Measurements from ENCODE around the gene CHI3L1.

CHI3L1 gene

DNA sequence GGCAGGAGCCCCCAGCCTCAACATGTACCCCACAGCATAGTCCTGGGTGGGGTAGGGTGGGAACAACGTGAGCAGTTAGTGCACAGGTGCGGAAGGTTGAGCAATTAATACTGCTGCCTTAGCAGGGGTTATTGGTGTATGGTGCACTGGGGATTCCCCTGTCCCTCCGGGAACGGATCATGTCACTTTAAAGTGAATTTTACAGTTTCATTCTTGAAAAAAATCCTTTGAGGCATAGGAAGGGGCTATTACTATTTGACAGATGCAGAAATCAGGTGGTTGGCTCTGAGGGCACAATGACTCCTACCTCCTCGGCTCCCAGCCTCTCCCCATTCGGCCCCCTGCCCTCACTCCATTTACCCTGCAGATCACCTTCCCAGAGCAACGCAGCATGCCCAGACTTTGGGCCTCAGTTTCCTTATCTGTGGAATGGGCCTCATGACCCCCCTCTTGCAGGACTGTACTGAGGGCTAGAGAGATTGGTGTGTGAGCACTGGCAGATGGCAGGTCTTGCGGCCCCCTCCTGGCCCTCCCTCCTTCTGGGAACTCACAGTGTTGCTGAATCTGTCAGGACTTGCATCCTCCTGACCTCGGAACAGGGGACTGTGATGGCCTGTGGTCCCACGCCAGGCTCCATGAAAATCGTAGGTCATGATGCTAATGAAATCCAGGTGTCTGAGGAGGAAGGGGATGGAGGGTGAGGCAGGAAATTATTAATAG is 5.7 kb downstream of the CHI3L1 start:
- no peak for DNase-seq (ENCODE audit: low read depth)

DNA sequence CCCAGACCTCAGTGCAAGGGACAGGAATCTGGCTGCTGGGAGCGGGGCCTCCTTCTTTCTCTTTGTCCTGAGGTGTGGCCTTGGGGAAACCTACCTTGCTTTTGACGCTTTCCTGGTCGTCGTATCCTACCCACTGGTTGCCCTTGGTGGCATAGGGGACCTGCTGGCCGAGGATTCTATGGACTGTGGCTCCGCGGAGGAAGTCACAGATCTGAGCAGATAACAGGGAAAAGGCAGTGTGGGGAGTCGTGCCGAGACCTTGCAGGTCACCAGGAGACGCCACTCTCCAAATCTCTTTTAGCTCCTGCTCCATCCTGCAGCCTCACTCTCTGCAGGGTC is 6.9 kb downstream of the CHI3L1 start:
- no peak for DNase-seq (ENCODE audit: low read depth)

- DNase-seq (ENCODE audit: low read depth) = no peak
Observed at GRCh38 chr1:203178821-203179666, 7.5 kb downstream of the CHI3L1 start.

- no peak for DNase-seq (ENCODE audit: low read depth)
Observed at GRCh38 chr1:203178083-203178482, 8.4 kb downstream of the CHI3L1 start.

DNA sequence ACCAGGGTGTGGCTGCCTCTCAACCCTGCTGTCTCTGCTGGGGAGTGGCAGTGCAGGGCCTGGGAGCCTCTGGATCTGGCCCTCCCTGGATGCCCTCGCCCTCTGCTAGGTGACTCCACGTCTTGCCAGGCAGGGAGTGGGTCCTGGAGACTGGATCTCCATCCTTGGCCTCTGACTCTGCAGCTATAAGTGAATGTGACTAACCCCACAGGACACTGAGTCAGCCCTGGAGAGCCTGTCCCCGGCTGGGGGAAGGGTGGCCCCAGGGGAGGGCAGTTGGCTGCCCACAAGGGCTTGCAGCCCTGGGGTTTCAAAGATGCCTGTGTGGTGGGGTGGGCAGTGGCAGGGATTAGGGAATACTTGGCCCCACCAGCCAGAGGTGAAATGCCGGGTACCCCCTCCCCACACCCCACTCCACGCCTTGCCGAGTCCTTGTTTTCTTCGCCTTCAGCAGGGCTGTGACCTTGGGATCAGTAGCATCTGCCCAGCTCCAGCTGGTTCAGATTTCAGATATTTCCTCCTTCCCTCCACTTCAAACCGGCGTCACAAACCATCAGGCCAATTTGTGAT is 8.9 kb downstream of the CHI3L1 start:
- DNase-seq (ENCODE audit: low read depth) = no peak

- no peak for DNase-seq (ENCODE audit: low read depth)
Observed at GRCh38 chr1:203177036-203177405, 9.5 kb downstream of the CHI3L1 start.

- no peak for DNase-seq (ENCODE audit: low read depth)
Observed at GRCh38 chr1:203176273-203177035, 10.1 kb downstream of the CHI3L1 start.

DNA sequence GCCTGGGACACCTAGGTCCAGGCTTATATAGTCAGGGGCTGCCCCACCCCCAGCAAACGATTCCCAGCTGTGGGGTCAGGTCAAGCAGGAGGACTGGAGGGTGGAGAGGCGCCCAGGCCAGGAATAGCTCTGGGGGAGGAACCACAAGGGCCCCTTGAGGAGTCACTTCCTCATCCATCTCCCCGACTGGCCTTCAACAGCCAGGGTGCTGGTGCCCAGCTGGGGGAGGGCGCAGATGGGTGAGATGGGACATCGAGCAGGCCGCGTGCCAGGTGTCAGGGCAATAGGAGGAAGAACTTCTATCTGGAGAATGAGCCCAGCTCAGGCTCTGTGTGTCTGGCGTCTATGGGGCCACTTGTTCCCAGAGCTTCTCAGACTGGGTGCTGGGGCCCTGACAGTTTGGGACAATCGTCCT is 10.7 kb downstream of the CHI3L1 start:
- DNase-seq (ENCODE audit: low read depth) = no peak

- no peak for DNase-seq (ENCODE audit: low read depth)
Observed at GRCh38 chr1:203175237-203175826, 11.2 kb downstream of the CHI3L1 start, which contains the start of gene MYBPH. Gene MYBPH (minus strand): TSS chr1:203175826. CDS start chr1:203175755, 71 bp downstream.

- DNase-seq (ENCODE audit: low read depth) = no peak
Observed at GRCh38 chr1:203174324-203174985, 12.0 kb downstream of the CHI3L1 start.

DNA sequence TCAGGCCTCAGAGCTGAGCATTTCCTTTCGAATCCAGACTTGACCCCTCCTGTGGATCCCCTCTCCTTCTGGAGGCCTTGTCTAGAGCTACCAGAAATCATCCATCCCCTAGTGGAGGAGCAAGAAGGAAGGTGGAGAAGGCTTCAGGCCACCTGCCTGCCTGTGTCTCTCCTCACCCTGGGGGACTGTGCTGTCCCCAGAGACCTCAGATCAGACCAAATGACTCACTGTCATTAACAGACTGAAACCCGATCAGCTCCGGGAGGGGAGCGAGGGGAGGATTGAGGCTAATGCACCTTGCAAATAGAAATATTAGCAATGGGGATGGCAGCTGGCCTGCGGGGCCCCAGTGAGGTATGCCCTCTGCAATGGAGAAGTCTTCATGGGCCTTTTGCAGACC is 12.9 kb downstream of the CHI3L1 start:
- DNase-seq (ENCODE audit: low read depth) = no peak

- DNase-seq (ENCODE audit: low read depth) = no peak
Observed at GRCh38 chr1:203173011-203173555, 13.4 kb downstream of the CHI3L1 start.

GRCh38 chr1:203172184-203173010 is 14.1 kb downstream of the CHI3L1 start:
- DNase-seq (ENCODE audit: low read depth) = no peak

GRCh38 chr1:203171341-203172183 is 14.9 kb downstream of the CHI3L1 start:
- DNase-seq (ENCODE audit: low read depth) = no peak

- DNase-seq (ENCODE audit: low read depth) = no peak
Observed at GRCh38 chr1:203170625-203171330, 15.7 kb downstream of the CHI3L1 start.

- no peak for DNase-seq (ENCODE audit: low read depth)
Observed at GRCh38 chr1:203169770-203170520, 16.6 kb downstream of the CHI3L1 start.

DNA sequence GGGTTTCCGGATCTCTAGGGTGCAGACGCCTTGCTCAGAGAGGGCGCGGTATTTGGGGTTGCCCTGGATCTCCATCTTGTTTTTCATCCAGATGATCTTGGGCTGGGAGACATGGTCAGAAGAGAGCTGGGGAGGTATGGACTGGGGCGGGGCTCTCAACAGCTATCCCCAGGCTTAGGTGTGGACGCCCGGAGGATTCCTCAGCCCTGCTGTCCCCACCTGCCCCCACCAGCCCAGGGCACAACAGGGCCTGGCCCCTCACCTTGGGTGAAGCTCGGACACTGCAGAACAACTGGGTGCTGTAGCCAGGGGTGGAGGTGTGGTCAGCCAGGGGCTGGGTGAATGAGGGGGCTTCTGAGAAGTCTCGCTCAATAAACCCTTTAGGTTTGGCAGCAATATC is 17.5 kb downstream of the CHI3L1 start:
- no peak for DNase-seq (ENCODE audit: low read depth)

- DNase-seq (ENCODE audit: low read depth) = no peak
Observed at GRCh38 chr1:203168256-203168786, 18.2 kb downstream of the CHI3L1 start.

Measured in fibroblast of gingiva (primary cell).